Fibroblast of skin of left biceps (primary cell): ENCODE data around the gene CACNA2D3.

ENCODE experiments used
- DNase-seq, 2 experiments: peaks; one replicate each; pipeline ENCODE4 v3.0.0-alpha.2; 2013; ENCODE audit warnings: low read depth in 2 of 2

Gene CACNA2D3

GRCh38 chr3:54341811-54342210 lies 219.5 kb downstream of the CACNA2D3 start:
- DNase-seq = no peak

- DNase-seq = no peak
Observed at GRCh38 chr3:54342676-54343075, 220.3 kb downstream of the CACNA2D3 start.

- DNase-seq = no peak
Observed at GRCh38 chr3:54343495-54343894, 221.1 kb downstream of the CACNA2D3 start.

DNA sequence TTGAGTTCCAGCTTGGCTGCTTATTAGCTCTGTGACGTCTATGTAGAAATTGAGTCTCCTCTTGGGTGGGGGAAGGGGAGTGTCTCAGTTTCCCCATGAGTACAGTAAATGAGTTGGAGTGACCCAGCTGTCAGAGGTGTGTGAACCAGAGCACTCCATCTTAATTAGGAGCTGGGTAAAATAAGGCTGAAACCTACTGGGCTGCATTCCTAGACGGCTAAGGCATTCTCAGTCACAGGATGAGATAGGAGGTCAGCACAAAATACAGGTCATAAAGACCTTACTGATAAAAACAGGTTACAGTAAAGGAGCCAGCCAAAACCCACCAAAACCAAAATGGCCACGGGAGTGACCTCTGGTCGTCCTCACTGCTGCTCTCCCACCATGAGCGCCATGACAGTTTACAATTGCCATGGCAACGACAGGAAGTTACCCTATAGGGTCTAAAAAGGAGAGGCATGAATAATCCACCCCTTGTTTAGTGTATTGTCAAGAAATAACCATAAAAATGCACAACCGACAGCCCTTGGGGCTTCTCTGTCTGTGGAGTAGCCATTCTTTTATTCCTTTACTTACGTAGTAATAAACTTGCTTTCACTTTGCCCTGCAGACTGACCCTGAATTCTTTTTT lies 222.4 kb downstream of the CACNA2D3 start:
- DNase-seq = no peak

DNA sequence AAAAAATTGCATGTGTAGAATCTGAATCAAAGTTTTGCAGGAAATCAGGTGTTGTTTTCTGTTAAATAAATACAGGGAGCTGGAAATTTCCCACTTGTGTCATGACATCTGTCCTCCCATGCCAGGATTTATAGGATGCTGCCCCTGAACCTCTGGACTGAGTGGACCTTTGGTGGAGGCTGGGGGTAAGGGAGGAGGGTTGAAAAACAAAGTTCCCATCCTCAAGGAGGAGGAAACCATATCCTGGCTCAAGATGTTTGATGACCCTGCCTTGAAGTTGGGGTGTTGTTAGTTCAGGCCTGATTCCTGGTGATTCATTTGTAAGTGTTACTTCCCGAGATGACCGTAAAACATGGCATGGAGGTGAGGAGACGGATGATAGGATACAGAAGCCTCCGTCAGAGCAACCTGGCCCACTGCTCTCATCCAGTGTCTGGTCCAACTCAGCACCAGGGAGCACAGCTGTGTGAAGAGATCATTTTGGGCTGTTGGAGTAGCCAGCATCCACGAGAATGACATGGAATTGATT lies 223.6 kb downstream of the CACNA2D3 start:
- DNase-seq = no peak

GRCh38 chr3:54347060-54347459 lies 224.7 kb downstream of the CACNA2D3 start:
- DNase-seq = no peak

DNA sequence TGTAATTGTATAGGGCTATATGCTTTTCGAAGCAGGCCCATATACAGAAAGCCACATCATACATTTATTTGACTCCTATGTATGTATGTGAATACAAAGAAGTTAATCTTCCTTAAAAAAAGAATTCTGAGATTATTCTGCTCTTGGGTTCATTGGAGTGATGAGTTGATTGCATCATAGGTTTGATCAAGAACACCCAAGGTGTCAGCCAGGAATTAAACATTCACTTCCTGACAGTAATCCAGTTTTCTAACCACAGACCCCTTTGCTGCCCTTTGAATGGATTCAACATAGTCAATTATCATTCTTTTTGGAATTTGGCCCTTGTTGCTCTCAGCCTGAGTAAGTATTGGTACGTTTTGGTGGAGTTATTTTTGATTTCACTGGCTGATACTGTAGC lies 225.6 kb downstream of the CACNA2D3 start:
- DNase-seq = no peak

GRCh38 chr3:54349231-54349652 lies 226.9 kb downstream of the CACNA2D3 start:
- DNase-seq = no peak

- DNase-seq = no peak
Observed at GRCh38 chr3:54349691-54350090, 227.3 kb downstream of the CACNA2D3 start.

- no peak for DNase-seq
Observed at GRCh38 chr3:54353546-54353945, 231.2 kb downstream of the CACNA2D3 start.

- peak in 1 of 2 experiments; percentile 12 for DNase-seq
Observed at GRCh38 chr3:54353946-54354345, 231.6 kb downstream of the CACNA2D3 start.

DNA sequence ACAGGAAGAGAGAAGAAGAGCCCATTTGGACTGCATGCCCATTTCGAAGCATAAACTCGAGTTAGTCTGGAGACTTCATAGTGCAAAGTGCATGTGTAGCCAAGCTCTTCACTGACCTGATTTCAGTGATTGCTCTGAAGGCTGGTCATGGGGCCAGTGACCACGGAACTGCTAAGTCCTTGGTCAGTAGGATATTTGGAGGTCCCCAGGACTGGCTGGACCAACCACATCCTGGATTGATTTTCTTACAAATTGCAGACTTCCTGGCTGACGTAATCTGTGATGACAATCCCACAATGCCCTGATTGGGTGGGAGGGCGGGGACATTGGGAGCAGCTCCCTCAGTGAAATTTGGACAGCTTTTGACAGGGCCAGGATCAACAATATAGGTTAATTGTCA lies 233.4 kb downstream of the CACNA2D3 start:
- DNase-seq = no peak

DNA sequence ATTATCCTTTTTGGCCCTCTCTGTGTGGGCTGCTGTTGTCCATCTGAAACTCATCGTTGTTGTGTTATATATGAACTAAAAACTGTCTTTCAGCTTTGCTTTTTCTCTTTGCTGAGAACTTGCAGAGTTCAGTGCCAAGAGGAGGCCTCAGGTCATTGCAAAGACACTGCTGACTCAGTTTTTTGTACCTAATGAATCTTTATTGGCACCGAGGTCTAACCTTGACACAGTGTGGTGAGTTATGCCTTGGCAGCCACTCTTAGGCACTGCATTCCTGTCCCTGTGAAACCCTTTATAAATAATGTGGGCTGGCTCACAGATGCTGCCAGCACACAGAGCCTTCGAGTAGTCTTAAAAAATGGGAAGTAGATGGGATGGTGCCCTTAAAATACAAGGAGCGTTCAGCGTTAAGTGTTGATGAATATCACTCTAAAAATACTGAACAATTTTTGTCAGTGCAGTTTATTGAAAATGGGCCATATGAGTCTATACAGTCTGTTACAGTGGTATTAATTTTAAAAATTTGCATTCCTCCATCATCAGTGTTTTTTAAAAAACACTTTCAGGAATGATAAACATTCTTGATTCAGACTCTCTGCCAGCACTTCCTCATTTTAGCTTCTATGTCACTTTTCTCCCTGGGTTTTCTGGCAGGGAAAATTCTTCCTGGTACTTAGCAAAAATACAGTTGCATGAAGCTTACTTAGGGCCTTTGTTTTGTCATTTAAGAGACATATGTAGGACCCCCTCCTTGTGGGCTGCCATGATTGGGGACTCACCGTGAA lies 234.1 kb downstream of the CACNA2D3 start:
- no peak for DNase-seq

- DNase-seq = no peak
Observed at GRCh38 chr3:54357301-54357700, 234.9 kb downstream of the CACNA2D3 start.

GRCh38 chr3:54358316-54358715 lies 236.0 kb downstream of the CACNA2D3 start:
- DNase-seq = no peak

- no peak for DNase-seq
Observed at GRCh38 chr3:54358969-54359694, 236.8 kb downstream of the CACNA2D3 start.

DNA sequence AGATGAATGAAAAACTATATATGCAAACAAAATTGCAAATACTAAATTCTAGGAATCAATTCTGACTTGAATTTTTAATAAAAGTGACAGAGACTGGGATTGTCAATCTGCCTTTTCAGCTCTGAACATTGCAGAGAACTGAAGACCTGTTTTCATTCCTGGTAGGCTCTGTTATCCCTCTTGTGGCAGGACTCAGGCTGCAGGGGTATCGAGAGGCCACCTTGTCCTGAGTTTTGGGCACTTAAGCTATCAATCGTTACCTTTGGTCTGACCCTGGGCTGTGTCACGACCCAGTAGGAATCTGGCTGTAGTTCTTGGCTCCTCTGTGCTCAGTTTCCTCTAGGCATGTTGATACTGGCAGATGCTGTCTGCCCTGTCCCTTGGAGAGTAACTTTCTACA lies 238.0 kb downstream of the CACNA2D3 start:
- no peak for DNase-seq

- no peak for DNase-seq
Observed at GRCh38 chr3:54361746-54362283, 239.5 kb downstream of the CACNA2D3 start.

GRCh38 chr3:54366007-54366750 lies 243.8 kb downstream of the CACNA2D3 start:
- no peak for DNase-seq

DNA sequence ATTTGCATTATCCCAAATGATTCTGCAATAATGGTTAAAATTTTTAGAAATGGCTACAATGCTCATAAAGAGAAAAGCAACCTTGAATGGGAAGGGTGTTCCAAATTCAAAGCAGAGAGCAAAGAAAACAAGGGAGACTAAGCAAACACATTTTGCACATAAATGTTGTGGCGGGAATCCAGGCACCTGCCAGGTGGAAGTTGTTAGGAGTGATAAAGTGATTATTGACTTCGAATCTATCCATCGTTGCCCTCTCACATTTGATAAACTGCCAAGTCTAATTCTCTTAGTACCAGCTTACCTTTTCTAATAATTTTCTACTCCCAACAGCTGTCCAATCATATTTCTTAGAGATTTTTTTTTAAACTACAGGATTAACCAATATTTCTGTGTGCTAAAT lies 244.5 kb downstream of the CACNA2D3 start:
- no peak for DNase-seq

DNA sequence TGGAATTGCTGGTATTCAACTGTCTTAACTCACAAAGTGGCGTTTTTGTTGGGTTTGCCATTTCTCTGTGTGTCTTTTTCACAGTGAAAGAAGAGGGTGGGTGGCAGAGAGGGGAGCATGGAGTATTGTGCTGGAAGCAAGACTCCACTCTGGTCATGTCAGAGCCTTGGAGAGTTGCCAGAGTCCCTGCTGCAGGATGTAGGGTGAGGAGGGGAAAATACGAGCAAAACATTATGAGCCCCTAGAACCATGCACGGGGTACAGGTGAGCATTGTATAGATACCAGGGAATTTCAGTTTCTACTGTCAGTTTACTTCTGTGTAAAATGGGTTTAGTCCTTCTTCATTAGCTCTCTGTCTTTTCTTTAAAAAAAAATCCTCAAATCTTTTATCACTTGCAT lies 249.9 kb downstream of the CACNA2D3 start:
- no peak for DNase-seq
